Panc1 (cell line): ENCODE results near the gene LRRC8E. TPM values are rescaled to one million over a fixed set of nuclear protein-coding genes. Genes with fewer than 3 reads are reported as not detected.

ENCODE experiments used
- ATAC-seq: fragments of 200-7000 bp; cut with Tn5 transposase; 2 replicates; pipeline ENCODE4 v1.9.1; 2020; ENCODE audit warnings: mild to moderate bottlenecking, moderate library complexity
- BruUV-seq: library from RNA; stranded (reverse); fragments of 400-500 nt; replicated peaks from 2 replicates; lab custom pipeline; 2021; lab: Mats Ljungman, UMichigan
- CTCF ChIA-PET: fragments of 300-600 bp; sonication (Branson Sonifier 250); formaldehyde crosslinking; loops from one replicate; lab custom pipeline; 2022; ENCODE audit warnings: antibody characterized with exemption; lab: Charles Lee
- POLR2A ChIA-PET: fragments of 300-600 bp; sonication (Branson Sonifier 250); formaldehyde crosslinking; loops from one replicate; lab custom pipeline; 2022; ENCODE audit warnings: antibody characterized with exemption; lab: Charles Lee
- DNase-seq: peaks from one replicate; pipeline ENCODE4 v3.0.0-alpha.2; 2010; ENCODE audit warnings: low read depth, low spot score
- H3K27ac ChIP-seq: 2 replicates; pipeline ENCODE4 v1.5.1; 2011; ENCODE audit warnings: mild to moderate bottlenecking, low read length, inconsistent platforms
- H3K27me3 ChIP-seq: fragments of 200-500 bp; sonication (Bioruptor generic); 2 replicates; pipeline ENCODE4 v1.6.0; 2014; ENCODE audit warnings: low read length, inconsistent platforms; ENCODE audit not compliant: control insufficient read depth, insufficient read depth
- H3K36me3 ChIP-seq: fragments of 200-500 bp; sonication (Bioruptor generic); 2 replicates; pipeline ENCODE4 v1.5.1; 2014; ENCODE audit warnings: inconsistent platforms, mild to moderate bottlenecking, low read length, moderate library complexity; ENCODE audit not compliant: control insufficient read depth, insufficient read depth
- H3K4me1 ChIP-seq: 2 replicates; pipeline ENCODE4 v1.5.1; 2011; ENCODE audit warnings: inconsistent platforms, mild to moderate bottlenecking, low read length, moderate library complexity; ENCODE audit not compliant: control insufficient read depth, insufficient read depth
- H3K4me3 ChIP-seq, 2 experiments: 2 replicates each; pipeline ENCODE4 v1.5.1; 2011 to 2012; ENCODE audit warnings: low read depth in 2 of 2, low read length in 2 of 2, mild to moderate bottlenecking in 2 of 2, inconsistent platforms in 1 of 2, moderate library complexity in 1 of 2
- H3K9me3 ChIP-seq: fragments of 200-500 bp; sonication (Bioruptor generic); 2 replicates; pipeline ENCODE4 v1.5.1; 2014; ENCODE audit warnings: low read depth, mild to moderate bottlenecking, inconsistent platforms, low read length, moderate library complexity; ENCODE audit not compliant: control insufficient read depth, insufficient read depth
- CTCF ChIP-seq: fragments of 450-650 bp; IDR thresholded peaks from 2 replicates; pipeline ENCODE4 v1.5.1; 2017; ENCODE audit warnings: mild to moderate bottlenecking
- POLR2AphosphoS5 ChIP-seq: IDR thresholded peaks from 2 replicates; pipeline ENCODE4 v1.6.1; 2012; ENCODE audit warnings: mild to moderate bottlenecking, low read depth, low read length, moderate library complexity
- REST ChIP-seq, 2 experiments: IDR thresholded peaks; 2 replicates each; pipeline ENCODE4 v1.6.1; 2011 to 2012; ENCODE audit warnings: low read depth in 2 of 2, control low read depth in 1 of 2, low read length in 1 of 2, mild to moderate bottlenecking in 1 of 2, moderate library complexity in 1 of 2; ENCODE audit not compliant: insufficient read depth in 1 of 2
- SIN3A ChIP-seq: IDR thresholded peaks from 2 replicates; pipeline ENCODE4 v1.6.1; 2012; ENCODE audit warnings: low read depth, mild to moderate bottlenecking, low read length, moderate library complexity, borderline replicate concordance; ENCODE audit not compliant: insufficient read depth
- TCF7L2 ChIP-seq: IDR thresholded peaks from 2 replicates; pipeline ENCODE4 v1.6.1; 2011; ENCODE audit warnings: mild to moderate bottlenecking, low read depth, low read length, inconsistent platforms
- in situ Hi-C: cut with HindIII; loops from 2 replicates; pipeline ENCODE4 v1.10.0; 2016; ENCODE audit warnings: low sequenced_read_pairs, low pct_unique_long_range_greater_than_20kb
- intact Hi-C: fragments of 100-400 bp; cut with micrococcal nuclease; formaldehyde crosslinking; loops from one replicate; pipeline ENCODE4 v1.10.0; 2022; ENCODE audit not compliant: unreplicated experiment
- total RNA-seq: library from RNA; stranded (reverse); gene quantifications from one replicate; pipeline ENCODE4 v1.2.1, GENCODE V29; 2021; ENCODE audit not compliant: unreplicated experiment

The LRRC8E gene
- total RNA-seq, 1 experiment from 2014 or later = 5.0 TPM

GRCh38 chr19:7863157-7863970, 24.9 kb upstream of the LRRC8E start:
- H3K36me3 ChIP-seq = no peaks in the 10 kb centered on the region
- CTCF ChIA-PET = no interaction called here
- POLR2A ChIA-PET = no interaction called here
- H3K4me3 ChIP-seq = no peak overlapping the region
- no peak for TF ChIP-seq SIN3A
- no peak for TF ChIP-seq CTCF
- TF ChIP-seq REST (IDR thresholded peaks at IDR 0.05; ENCODE audit: insufficient read depth in 1 of 2, low read depth in 2 of 2, low read length in 1 of 2) = no peak
- no TSS peak for BruUV-seq
- in situ Hi-C loops (no loop called here), intact Hi-C loops (no loop called here)
- no peak for ATAC-seq
- no peaks in the 10 kb centered on the region for H3K9me3 ChIP-seq
- H3K4me1 ChIP-seq = no peaks in the 10 kb centered on the region
- DNase-seq = no peak
- H3K27me3 ChIP-seq = no peaks in the 10 kb centered on the region
- no peak overlapping the region for H3K27ac ChIP-seq

GRCh38 chr19:7863971-7864689, 24.2 kb upstream of the LRRC8E start:
- TF ChIP-seq TCF7L2 = no peak
- no peak for TF ChIP-seq SIN3A
- TF ChIP-seq REST (IDR thresholded peaks at IDR 0.05; ENCODE audit: insufficient read depth in 1 of 2, low read depth in 2 of 2, low read length in 1 of 2) = no peak
- TF ChIP-seq CTCF = no peak
- no peak for TF ChIP-seq POLR2AphosphoS5
- DNase-seq = no peak
- no peaks in the 10 kb centered on the region for H3K27me3 ChIP-seq
- ATAC-seq = no peak
- POLR2A ChIA-PET = no interaction called here
- no peak overlapping the region for H3K27ac ChIP-seq
- intact Hi-C loops (no loop called here), in situ Hi-C loops (no loop called here)
- BruUV-seq = no TSS peak
- no peaks in the 10 kb centered on the region for H3K4me1 ChIP-seq
- no peak overlapping the region for H3K4me3 ChIP-seq
- CTCF ChIA-PET = no interaction called here
- H3K9me3 ChIP-seq = no peaks in the 10 kb centered on the region
- H3K36me3 ChIP-seq = no peaks in the 10 kb centered on the region
